SHP77 (cell line): ENCODE measurements around the gene C1orf52.

ENCODE experiments used
- DNase-seq, 2 experiments: peaks; one replicate each; lab custom pipeline; 2025; lab: John Stamatoyannopoulos, UW

Gene C1orf52

GRCh38 chr1:85229574-85230097 is 29.8 kb downstream of the C1orf52 start:
- peak; percentile 70 to 82 for DNase-seq

GRCh38 chr1:85228972-85229371 is 30.5 kb downstream of the C1orf52 start:
- no peak for DNase-seq

GRCh38 chr1:85225624-85226380 is 33.7 kb downstream of the C1orf52 start:
- no peak for DNase-seq

- peak; percentile 28 to 38 for DNase-seq
Measured at GRCh38 chr1:85224734-85225623, 34.5 kb downstream of the C1orf52 start.

- no peak for DNase-seq
Measured at GRCh38 chr1:85224295-85224694, 35.2 kb downstream of the C1orf52 start.

- no peak for DNase-seq
Measured at GRCh38 chr1:85223334-85223733, 36.1 kb downstream of the C1orf52 start.

- no peak for DNase-seq
Measured at GRCh38 chr1:85220756-85221201, 38.7 kb downstream of the C1orf52 start.

GRCh38 chr1:85219853-85220610 is 39.4 kb downstream of the C1orf52 start:
- DNase-seq, result no peak

- DNase-seq, result no peak
Measured at GRCh38 chr1:85216697-85217096, 42.8 kb downstream of the C1orf52 start.

GRCh38 chr1:85214654-85215053 is 44.8 kb downstream of the C1orf52 start:
- no peak for DNase-seq

GRCh38 chr1:85208488-85208887 is 51.0 kb downstream of the C1orf52 start:
- no peak for DNase-seq

- no peak for DNase-seq
Measured at GRCh38 chr1:85203573-85204171, 55.8 kb downstream of the C1orf52 start.

GRCh38 chr1:85202864-85203255 is 56.6 kb downstream of the C1orf52 start:
- no peak for DNase-seq

- no peak for DNase-seq
Measured at GRCh38 chr1:85202092-85202863, 57.2 kb downstream of the C1orf52 start.

- peak; percentile 28 to 50 for DNase-seq
Measured at GRCh38 chr1:85201340-85202091, 57.9 kb downstream of the C1orf52 start.

- DNase-seq, result peak; percentile 50 to 66
Measured at GRCh38 chr1:85200463-85201339, 58.8 kb downstream of the C1orf52 start, which contains the start of gene SYDE2. TSS of gene SYDE2 (minus strand) at chr1:85201016. CDS start at chr1:85200996, 20 bp downstream.
